ENCODE measurements around the gene HPCAL4.

HPCAL4 gene

DNA sequence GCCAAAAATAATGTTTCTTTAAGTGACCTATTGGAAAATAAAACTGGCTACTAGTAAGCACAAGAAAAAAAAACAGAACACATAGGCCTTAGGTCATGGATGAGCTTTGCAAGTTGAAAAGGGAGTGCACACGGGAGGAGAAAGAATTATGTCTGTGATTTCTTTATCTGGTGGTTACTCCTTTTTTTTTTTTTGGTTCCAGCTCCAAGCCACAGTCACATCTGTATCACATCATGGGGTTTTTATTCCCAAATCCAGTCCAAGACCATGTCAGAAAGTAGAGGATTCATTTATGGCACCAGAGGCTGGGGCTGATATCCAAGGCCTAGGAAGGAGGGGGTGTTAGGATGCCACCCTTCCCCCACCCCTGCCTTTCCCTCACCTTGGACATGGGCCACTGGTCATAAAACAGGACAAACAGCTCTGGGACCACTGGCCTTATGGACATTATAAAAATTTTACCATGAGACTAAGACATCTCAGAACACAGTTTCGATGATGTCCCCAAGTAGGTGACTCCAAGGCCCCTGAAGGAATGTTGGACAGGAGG lies 41.5 kb downstream of the HPCAL4 start:
- no peak for DNase-seq (ENCODE audit: low read depth)

DNA sequence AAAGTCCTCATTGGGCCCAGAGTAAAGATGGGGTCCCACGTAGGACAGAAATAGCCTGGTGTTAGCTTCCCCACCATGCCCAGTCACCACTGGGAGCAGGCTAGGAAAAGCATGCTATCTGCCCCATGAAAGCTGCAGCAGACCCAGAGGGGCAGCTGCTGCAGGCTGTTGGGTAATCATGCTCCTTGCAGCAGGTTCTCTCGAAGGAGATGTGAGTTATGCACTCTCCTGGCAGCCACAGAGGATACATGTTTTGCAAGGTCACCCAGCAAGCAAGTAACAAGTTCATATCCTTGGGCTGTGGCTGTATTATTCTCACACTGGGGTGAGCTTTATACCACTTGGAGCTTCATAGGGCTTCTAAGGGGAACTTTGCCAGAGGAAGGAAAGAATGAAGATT lies 42.7 kb downstream of the HPCAL4 start:
- DNase-seq (ENCODE audit: low read depth): no peak

GRCh38 chr1:39647247-39647646 lies 44.0 kb downstream of the HPCAL4 start:
- DNase-seq (ENCODE audit: low read depth): no peak

- no peak for DNase-seq (ENCODE audit: low read depth)
Measured at GRCh38 chr1:39646232-39647081, 44.8 kb downstream of the HPCAL4 start.

GRCh38 chr1:39645411-39646043 lies 45.7 kb downstream of the HPCAL4 start:
- no peak for DNase-seq (ENCODE audit: low read depth)

- no peak for DNase-seq (ENCODE audit: low read depth)
Measured at GRCh38 chr1:39643705-39644104, 47.5 kb downstream of the HPCAL4 start.

GRCh38 chr1:39642796-39643195 lies 48.4 kb downstream of the HPCAL4 start:
- DNase-seq (ENCODE audit: low read depth): no peak

- no peak for DNase-seq (ENCODE audit: low read depth)
Measured at GRCh38 chr1:39640861-39641260, 50.4 kb downstream of the HPCAL4 start.

DNA sequence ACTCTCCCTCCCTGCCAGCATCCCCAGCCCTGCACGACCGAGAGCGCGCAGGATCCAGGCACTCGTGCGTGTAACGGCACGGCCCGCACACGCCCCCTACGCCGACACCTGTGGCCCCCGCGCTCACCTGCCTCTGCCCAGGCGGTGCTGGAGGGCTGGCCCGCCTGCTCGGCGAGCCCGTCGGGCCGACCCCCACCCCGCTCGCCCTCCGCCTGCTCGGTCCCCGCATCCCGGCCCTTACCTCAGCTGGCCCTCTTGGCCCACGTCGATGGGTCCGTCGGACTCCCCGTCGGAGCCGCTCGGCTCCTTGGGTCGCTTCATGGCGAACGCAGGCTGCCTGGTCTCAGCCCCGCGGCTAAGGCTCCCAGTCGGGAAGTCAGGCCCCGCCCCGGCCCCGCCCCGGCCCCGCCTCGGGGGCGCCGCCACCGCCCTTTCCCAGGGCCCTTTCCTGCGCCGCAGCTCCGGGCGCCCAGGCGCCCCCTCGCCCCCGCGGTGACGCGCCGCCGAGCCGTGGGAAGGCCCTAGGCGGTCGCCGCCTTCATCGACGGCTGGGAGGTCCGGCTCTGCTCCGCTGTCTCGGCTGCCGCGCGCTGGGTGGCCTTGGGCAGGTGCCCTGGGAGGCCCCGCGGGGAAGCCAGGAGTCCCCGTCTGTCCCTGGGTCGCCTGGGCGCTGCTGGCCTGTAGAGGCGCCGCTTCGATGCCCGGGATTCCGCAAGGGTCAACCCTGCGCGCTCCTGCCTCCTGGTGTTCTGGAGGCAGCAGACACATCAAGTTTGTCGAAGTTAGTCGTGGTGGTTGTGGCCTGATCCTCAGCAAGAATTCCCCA lies 51.7 kb downstream of the HPCAL4 start, which contains the start of gene HEYL:
HEYL (minus strand) TSS at position 339 of the 826 bp plus-strand sequence; CDS start at position 321, 18 bp downstream.
- peak; percentile 61 for DNase-seq (ENCODE audit: low read depth)

DNA sequence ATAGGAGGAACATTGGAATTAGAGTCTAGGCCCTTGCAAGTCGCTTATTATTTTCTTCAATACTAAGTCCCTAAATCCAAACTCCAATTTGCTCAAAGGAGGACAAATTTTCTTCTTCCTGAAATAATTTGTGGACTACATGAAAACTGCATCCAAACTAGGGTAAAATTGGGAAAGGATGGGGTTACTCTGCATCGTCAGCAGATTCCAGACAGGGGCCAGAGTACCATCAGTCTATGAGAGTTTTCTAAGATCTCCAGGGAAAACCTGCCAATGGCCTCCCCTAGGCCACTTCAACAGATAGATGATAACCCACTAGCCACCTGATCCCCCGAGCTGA lies 52.3 kb downstream of the HPCAL4 start:
- DNase-seq (ENCODE audit: low read depth): no peak

DNA sequence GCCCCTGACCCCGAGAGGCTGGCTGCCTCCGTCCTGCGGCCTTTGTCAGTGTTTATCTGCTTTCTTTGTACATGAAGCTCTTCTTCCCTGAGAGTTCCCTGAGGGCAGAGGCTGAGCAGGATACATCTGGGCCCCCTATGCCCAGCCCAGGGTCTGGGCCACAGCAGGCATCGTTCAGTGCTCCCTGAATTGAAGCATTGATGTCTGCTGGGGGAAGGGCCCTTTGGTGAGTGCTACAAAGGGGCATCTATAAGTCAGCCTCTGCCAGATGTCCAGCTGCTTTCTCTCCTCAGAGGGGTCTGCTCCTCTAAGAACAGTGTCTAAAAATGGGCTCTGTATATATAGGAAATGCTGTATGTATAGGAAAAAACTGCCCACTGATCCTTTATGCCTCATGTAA lies 53.9 kb downstream of the HPCAL4 start:
- DNase-seq (ENCODE audit: low read depth): no peak

GRCh38 chr1:39635871-39636210 lies 55.4 kb downstream of the HPCAL4 start:
- DNase-seq (ENCODE audit: low read depth): no peak

DNA sequence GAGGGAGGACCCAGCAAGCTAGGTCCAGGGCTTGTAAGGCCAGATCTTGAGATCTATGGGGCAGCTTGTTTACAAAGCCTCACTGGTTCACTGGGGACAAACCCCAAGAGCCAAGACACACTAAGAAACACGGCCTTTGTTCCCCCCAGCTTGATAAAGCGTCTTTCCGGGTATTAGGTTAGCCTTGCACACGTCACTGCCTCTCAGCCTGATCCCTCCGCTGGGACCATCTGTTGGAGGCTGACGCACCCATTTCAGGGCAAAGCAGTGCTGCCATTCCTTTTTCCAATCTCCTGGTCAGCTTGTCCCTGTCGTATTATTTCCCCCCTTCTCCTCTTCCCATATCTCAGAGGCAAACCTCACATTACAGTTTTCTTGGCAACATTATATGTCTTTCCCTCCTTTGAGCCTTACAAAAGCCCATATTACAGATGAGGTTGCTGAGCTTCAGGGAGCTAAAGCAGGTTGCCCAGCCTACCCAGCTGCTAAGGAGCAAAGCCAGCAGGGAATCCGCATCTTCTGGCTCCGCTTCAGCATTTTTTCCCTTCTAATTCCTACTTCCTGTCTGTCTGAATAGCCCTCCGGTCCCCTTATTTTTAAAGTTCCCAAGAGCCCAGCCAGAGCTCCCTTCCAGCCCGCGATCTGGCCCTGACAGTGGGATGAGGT lies 55.9 kb downstream of the HPCAL4 start:
- no peak for DNase-seq (ENCODE audit: low read depth)

DNA sequence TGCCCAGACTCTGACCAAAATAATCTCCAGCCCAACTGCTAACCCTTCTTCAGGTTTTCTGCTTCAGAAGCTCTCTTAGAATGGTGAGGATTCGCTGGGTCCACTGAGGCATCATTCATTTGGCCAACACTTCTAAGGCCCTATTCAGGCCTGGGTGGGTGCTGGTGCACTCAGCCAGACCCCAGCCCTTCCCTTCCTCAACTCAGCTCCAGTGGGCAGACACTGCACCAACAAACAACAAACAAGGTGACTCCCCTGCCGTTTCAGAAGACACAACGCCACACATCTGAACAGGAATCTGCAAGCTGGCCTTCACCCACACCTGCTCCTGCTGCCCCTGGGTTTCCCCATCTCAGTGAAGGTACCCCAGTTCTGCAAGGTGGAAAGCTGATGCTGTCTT lies 57.8 kb downstream of the HPCAL4 start:
- DNase-seq (ENCODE audit: low read depth): no peak

DNA sequence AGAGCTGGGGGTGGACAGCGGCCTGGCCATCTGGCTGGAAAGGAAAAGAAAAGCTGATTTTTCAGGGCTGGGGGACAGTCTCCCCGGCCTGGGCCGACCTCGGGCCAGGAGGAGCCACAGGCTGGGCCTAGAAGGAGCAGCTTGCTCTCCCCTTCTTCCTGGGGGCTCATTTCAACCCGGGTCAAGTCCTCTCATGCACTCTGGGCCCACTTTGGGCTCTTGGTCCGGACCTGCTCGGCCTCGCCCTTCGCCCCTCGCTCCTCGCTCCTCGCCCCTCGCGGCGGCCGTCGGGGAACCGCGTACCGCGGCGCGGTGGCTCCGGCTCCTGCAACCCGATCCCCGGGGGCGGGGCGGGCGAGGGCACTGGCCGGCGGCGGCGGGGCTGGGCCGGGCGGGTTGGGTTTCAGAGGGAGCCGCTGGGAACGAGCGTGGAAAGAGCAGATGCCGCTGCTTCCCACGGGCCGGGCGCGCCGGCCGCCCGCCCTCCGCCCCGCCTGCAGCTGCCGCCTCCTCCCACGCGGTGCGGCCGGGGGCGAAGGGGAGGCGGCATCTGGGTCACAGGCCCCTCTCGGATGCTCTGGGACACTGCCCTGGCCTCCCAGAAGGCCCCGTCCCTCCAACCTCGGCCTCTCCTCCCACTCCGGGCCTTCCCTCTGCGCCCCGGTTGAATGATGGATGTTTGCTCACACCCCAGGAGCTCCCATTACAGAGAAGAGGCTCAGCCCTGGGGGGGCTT lies 58.4 kb downstream of the HPCAL4 start:
- no peak for DNase-seq (ENCODE audit: low read depth)

- DNase-seq (ENCODE audit: low read depth): no peak
Measured at GRCh38 chr1:39632323-39632681, 58.9 kb downstream of the HPCAL4 start.

- DNase-seq (ENCODE audit: low read depth): no peak
Measured at GRCh38 chr1:39631361-39632322, 59.6 kb downstream of the HPCAL4 start.

DNA sequence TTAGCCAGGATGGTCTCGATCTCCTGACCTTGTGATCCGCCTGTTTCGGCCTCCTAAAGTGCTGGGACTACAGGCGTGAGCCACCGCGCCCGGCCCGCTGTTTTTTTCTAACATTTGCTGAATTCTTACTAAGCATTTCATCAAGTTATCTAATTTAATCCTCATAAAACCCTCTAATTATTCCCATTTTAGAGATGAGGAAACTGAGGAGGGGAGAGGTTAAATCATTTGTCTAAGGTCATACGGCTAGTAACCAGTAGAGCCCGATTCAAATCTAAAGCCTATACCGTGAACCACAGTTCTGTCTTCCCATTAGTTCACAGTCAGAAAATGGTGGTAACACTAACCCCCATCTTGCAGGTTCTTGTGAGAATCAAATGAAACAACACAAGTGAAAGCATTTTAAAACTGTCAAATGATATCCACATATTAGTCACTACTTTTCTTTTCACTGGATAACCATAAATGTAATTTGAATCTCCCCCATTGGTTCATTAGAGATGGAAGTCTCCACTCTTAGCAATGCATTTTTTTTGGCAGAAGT lies 62.4 kb downstream of the HPCAL4 start:
- DNase-seq (ENCODE audit: low read depth): no peak

Measured in activated T-helper 9 cell treated with anti-CD3 and anti-CD28 coated beads, Interleukin-2, amount 50 U/mL, for 16 hours (primary cell).